Measurements from ENCODE around the gene MRPL51.

MRPL51 gene

GRCh38 chr12:6461401-6462233 is 31.4 kb downstream of the MRPL51 start:
- DNase-seq (ENCODE audit: low read depth in 2 of 2), result peak in 1 of 2 donors; percentile 56

DNA sequence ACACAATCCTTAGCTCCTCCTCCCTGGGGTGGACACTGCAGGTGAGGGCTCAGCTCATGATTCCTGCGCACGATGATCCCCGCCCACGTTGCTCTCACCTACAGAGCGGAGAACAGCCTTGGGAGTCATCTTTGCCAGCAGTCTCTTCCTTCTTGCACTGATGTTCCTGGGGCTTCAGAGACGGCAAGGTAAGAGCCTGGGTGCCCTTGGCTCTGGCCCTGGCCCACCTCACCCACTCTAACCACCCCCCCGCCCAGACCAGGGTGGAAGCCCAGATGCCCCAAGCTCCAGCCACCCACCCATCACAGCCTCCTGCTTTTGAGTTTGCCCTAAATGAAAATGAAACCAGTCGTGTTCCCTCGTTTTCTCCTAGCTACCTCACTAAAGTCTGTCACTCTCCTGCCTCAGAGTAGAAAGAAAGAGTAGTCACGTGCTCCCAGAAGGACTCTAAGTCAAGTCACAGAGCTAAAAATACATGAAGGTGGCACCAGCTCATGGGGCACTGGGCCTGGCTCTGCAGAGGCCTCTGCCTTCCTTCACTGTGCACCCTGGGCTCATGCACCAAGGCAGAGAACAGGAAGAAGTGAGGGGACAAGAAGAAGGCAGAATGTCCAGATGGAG is 32.2 kb downstream of the MRPL51 start:
- DNase-seq (ENCODE audit: low read depth in 2 of 2), result no peak

DNA sequence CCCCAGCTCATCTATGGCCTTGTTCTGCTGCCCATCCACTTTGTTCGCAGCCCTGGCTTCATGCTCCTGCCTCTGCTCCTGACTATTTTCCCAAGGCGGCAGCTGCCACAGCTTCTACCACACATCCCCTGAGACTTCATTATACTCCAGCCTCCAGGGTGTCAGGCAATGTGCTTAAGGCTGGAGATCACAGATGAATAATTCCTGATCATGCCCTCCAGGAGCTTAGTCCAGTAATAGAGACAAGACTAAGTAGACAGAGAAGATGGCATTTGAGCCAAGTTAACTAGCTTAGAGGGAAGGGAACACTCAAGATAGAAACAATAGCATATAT is 34.1 kb downstream of the MRPL51 start:
- no peak for DNase-seq (ENCODE audit: low read depth in 2 of 2)

DNA sequence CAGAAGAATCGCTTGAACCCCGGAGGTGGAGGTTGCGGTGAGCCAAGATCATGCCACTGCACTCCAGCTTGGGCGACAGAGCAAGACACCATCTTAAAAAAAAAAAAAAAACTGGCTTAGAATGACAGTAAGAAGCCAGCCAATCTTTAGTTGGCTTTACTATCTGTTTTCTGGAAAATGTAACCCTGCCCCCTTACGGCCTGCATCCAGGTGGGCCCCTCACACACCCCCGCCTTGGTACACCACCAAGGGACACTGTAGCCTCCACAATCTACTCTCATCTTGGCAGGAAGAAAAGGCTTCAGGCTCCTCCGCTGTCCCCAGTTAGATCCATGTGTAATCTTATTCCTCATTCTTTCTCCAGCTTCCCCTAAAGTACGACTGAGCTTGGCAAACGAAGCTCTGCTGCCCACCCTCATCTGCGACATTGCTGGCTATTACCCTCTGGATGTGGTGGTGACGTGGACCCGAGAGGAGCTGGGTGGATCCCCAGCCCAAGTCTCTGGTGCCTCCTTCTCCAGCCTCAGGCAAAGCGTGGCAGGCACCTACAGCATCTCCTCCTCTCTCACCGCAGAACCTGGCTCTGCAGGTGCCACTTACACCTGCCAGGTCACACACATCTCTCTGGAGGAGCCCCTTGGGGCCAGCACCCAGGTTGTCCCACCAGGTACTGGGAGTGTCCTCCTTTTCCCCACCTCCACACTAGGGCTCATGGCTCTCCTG is 34.6 kb downstream of the MRPL51 start:
- no peak for DNase-seq (ENCODE audit: low read depth in 2 of 2)

DNA sequence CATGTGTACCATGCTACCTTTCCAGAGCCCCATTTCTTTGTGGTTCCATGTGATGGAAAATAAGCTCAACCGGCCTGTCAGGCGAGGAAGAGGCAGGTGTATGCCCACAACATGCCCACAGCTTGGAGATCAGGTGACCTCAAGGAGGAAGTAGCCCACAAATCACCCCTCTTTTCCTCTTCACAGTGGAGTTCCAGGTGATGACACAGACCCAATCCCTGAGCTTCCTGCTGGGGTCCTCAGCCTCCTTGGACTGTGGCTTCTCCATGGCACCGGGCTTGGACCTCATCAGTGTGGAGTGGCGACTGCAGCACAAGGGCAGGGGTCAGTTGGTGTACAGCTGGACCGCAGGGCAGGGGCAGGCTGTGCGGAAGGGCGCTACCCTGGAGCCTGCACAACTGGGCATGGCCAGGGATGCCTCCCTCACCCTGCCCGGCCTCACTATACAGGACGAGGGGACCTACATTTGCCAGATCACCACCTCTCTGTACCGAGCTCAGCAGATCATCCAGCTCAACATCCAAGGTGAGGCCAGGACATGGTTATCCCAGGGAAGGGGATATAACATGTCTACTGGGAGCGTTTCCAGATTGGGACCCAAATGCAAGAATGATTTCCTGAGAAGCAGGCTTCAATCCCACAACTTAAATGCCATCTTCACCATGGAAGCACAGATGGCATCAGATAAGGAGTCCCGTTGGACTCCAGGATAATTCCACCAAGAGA is 35.7 kb downstream of the MRPL51 start:
- DNase-seq (ENCODE audit: low read depth in 2 of 2), result no peak

DNA sequence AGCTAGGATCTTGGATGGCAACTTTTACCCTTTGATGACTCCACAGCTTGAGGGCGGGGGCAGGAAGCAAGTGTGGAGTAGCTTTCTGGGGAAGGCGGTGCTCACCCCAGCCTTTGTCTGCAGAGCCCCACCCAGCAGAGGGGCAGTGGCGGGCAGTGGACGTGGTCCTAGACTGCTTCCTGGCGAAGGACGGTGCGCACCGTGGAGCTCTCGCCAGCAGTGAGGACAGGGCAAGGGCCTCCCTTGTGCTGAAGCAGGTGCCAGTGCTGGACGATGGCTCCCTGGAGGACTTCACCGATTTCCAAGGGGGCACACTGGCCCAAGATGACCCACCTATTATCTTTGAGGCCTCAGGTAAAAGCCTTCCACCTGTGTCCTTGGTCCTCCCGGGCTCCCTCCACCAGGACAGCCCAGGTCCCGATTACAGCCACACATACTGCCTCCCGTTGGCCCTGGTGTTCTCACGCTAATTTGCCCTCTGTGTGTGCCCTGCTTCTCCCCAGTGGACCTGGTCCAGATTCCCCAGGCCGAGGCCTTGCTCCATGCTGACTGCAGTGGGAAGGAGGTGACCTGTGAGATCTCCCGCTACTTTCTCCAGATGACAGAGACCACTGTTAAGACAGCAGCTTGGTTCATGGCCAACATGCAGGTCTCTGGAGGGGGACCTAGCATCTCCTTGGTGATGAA is 40.0 kb downstream of the MRPL51 start:
- DNase-seq (ENCODE audit: low read depth in 2 of 2), result no peak

GRCh38 chr12:6452245-6452943 is 40.7 kb downstream of the MRPL51 start:
- DNase-seq (ENCODE audit: low read depth in 2 of 2), result no peak

DNA sequence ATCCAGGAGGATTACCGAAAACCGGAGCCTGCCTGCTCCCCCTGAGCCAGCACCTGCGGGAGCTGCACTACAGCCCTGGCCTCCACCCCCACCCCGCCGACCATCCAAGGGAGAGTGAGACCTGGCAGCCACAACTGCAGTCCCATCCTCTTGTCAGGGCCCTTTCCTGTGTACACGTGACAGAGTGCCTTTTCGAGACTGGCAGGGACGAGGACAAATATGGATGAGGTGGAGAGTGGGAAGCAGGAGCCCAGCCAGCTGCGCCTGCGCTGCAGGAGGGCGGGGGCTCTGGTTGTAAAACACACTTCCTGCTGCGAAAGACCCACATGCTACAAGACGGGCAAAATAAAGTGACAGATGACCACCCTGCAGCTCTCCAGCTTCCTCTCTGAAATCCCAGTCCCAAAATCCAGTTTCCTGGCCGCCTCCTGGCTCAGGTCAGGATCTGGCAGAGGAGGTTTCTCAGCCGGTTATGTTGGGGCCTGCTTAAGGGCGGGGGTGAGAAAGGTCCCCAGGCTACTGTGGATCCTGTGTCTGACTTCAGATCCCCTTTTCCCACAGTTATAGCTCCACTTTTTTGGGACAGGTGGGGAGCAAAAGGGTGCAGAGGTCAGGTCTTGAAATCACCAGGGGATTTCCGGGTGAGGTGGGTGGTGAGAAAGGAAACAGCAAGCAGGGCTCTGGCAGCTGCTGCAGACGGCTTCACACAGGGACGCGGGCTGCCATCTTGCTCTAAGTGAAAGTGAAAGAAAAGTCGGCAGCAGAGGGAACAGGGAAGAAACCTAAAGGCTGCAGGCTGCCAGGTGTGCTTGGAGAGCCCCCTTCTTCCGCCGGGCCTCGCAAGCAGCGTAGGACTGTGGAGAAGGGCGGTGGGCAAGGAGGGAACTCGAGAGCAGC is 41.5 kb downstream of the MRPL51 start, which contains the start of gene TAPBPL:
TSS of gene TAPBPL (plus strand) at position 695 of the 897 bp plus-strand sequence. CDS start 207 bp downstream, outside the sequence.
- peak in 1 of 2 donors; percentile 37 for DNase-seq (ENCODE audit: low read depth in 2 of 2)

DNA sequence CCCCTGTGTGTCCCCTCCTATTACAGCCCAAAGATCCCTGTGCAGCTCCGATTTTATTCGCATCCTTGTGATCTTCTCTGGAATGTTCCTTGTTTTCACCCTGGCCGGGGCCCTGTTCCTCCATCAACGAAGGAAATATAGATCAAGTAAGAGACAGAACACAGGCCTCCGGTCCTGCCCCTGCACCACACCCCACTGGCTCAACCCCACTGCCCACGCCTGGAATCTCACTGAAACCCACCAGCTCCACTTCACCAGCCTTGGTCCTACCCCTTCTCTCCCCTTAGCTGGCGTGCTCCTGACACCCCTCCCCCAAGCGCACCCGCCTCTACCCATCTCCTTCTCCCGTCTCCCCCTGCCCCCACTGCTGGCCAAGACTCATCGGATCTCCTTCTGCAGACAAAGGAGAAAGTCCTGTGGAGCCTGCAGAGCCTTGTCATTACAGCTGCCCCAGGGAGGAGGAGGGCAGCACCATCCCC is 42.2 kb downstream of the MRPL51 start:
- DNase-seq (ENCODE audit: low read depth in 2 of 2), result no peak

DNA sequence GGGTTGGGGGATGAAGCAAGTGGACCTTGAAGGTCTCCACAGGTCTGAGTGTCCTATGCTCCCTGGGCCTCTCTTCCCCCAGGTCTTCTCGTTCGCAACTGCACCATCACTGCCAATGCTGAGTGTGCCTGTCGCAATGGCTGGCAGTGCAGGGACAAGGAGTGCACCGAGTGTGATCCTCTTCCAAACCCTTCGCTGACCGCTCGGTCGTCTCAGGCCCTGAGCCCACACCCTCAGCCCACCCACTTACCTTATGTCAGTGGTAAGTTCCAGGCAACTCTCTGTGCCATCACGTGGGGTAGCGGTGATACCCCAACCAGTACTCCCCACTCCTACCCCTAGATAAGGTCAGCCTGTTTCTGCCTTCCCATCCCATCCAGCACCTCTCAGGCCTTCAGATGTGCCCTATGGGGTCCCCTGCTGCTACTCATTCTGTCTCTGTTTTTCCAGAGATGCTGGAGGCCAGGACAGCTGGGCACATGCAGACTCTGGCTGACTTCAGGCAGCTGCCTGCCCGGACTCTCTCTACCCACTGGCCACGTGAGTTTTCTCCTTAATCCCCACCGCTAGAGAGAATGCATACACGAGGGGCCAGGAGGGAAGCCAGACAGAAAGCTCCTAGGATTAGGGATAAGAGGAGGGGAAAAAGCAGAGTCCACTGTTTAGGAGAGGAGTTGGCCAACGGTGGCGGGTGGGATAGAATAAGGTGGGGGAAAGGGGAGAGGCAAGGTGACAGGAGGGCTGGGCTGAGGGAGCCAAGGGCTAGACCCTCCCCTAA is 42.8 kb downstream of the MRPL51 start:
- DNase-seq (ENCODE audit: low read depth in 2 of 2), result no peak

DNA sequence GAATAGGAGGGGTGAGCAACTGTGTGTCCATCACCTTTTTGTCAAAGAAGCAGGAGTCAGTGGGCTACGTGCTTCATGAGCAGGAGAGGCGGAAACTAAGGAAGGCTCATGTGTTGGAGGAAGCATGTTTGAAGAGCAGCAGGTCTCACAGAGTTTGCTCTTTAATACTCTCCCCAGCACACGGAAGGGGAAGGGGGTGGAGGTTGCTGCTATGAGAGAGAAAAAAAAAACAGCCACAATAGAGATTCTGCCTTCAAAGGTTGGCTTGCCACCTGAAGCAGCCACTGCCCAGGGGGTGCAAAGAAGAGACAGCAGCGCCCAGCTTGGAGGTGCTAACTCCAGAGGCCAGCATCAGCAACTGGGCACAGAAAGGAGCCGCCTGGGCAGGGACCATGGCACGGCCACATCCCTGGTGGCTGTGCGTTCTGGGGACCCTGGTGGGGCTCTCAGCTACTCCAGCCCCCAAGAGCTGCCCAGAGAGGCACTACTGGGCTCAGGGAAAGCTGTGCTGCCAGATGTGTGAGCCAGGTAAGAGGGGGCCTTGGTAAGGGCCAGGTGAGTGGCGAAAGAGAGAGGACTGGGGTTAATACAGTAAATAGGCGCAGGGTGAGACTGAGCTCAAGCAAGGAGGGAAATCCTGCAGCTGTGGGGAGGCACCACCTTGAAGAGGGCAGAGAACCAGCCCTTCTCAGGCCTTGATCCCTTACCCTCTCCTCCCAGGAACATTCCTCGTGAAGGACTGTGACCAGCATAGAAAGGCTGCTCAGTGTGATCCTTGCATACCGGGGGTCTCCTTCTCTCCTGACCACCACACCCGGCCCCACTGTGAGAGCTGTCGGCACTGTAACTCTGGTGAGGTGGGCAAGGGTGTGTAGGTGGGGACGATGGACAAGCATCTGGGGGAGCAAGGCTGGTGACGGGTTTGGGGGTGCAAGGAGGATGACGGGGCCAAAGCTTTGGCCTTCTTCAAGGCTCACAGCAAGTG is 48.1 kb downstream of the MRPL51 start, which contains the start of gene CD27:
TSS of gene CD27 (plus strand) at position 252 of the 985 bp plus-strand sequence. CDS start at position 393, 141 bp downstream.
- no peak for DNase-seq (ENCODE audit: low read depth in 2 of 2)

DNA sequence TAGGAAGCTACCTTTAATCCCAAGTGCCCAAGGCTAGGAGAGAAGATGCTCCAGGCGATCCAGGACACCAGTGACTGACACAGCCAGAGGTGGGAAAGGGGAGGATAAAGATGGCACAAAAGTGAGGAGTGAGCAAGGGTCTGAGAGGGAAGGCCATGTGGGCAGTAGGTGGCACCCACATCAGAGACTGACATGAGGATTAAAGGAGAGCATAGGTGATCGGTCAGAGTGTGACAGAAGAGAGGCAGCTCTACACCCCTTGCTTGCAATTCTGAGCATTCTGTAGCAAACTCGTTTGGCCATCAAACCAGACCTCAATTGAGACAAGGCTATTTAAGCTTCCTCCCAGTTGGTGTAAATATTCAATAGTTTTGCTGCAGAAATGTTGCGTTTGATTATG is 49.0 kb downstream of the MRPL51 start:
- DNase-seq (ENCODE audit: low read depth in 2 of 2), result no peak

- no peak for DNase-seq (ENCODE audit: low read depth in 2 of 2)
Measured at GRCh38 chr12:6443361-6443983, 49.6 kb downstream of the MRPL51 start.

GRCh38 chr12:6442836-6443235 is 50.2 kb downstream of the MRPL51 start:
- DNase-seq (ENCODE audit: low read depth in 2 of 2), result no peak
